ENCODE results near the gene ASCL4. TPM values are rescaled to one million over a fixed set of nuclear protein-coding genes. Genes with fewer than 3 reads are reported as not detected.

The ASCL4 gene
- total and polyA plus RNA-seq, 2 of the 8 experiments (the other 6 are each of a cell fraction or from before 2014, with no cell fraction given), result not detected

GRCh38 chr12:107783406-107784376, 9.2 kb downstream of the ASCL4 start (continued):
- TF ChIP-seq CHD7 (IDR thresholded peaks at IDR 0.05; ENCODE audit: insufficient replicate concordance, low read length) (no peak), NRF1 (IDR thresholded peaks at IDR 0.05; ENCODE audit: low read depth, low read length) (no peak), SP1 (IDR thresholded peaks at IDR 0.05; ENCODE audit: low read depth, low read length) (no peak)

Data from H1 (cell line).